Dermis microvascular lymphatic vessel endothelial cell (primary cell): Measurements from ENCODE around the gene ASF1B. TPM values are rescaled to one million over a fixed set of nuclear protein-coding genes. Genes with fewer than 3 reads are reported as not detected.
"Not testable (repeated sequence)": the region's sequence is repeated elsewhere in the genome, so short reads cannot be mapped to it uniquely, and the experiment has no call there.

Experiments
- DNase-seq, 2 donors: peaks; one replicate each; pipeline versions ENCODE4 v3.0.0 to v3.0.0-alpha.2; 2010; ENCODE audit warnings: low read depth in 2 of 2
- total RNA-seq: library from RNA; depleted of rRNA; stranded (reverse); fragments of >200 nt; gene quantifications from 2 replicates; pipeline ENCODE4 v1.2.1, GENCODE V29; 2014

Gene ASF1B
- total RNA-seq: 10.1 and 17.8 TPM in 2 replicates

- peak; percentile 100 for DNase-seq
Observed at GRCh38 chr19:14136509-14137281, at the start of gene ASF1B. ASF1B (minus strand) TSS chr19:14136589; CDS start chr19:14136456, 133 bp downstream.

- DNase-seq: not testable (repeated sequence)
Observed at GRCh38 chr19:14185691-14186090, 49.3 kb upstream of the ASF1B start.

GRCh38 chr19:14185158-14185557, 48.8 kb upstream of the ASF1B start:
- DNase-seq: no peak

- no peak for DNase-seq
Observed at GRCh38 chr19:14183741-14184350, 47.5 kb upstream of the ASF1B start.

GRCh38 chr19:14182476-14182875, 46.1 kb upstream of the ASF1B start:
- no peak for DNase-seq

GRCh38 chr19:14181906-14182305, 45.5 kb upstream of the ASF1B start:
- no peak for DNase-seq

- DNase-seq: not testable (repeated sequence)
Observed at GRCh38 chr19:14181199-14181598, 44.8 kb upstream of the ASF1B start.

GRCh38 chr19:14177496-14178074, 41.2 kb upstream of the ASF1B start:
- no peak for DNase-seq

- no peak for DNase-seq
Observed at GRCh38 chr19:14175351-14175792, 39.0 kb upstream of the ASF1B start.

- DNase-seq: no peak
Observed at GRCh38 chr19:14174883-14175282, 38.5 kb upstream of the ASF1B start.

- DNase-seq: no peak
Observed at GRCh38 chr19:14168993-14169392, 32.6 kb upstream of the ASF1B start.

GRCh38 chr19:14168259-14168972, 32.0 kb upstream of the ASF1B start:
- no peak for DNase-seq

GRCh38 chr19:14167576-14168138, 31.3 kb upstream of the ASF1B start:
- DNase-seq: no peak

GRCh38 chr19:14166999-14167575, 30.7 kb upstream of the ASF1B start:
- DNase-seq: no peak

GRCh38 chr19:14165990-14166830, 29.8 kb upstream of the ASF1B start:
- no peak for DNase-seq

GRCh38 chr19:14164724-14165493, 28.5 kb upstream of the ASF1B start:
- no peak for DNase-seq

- DNase-seq: no peak
Observed at GRCh38 chr19:14164082-14164481, 27.7 kb upstream of the ASF1B start.

GRCh38 chr19:14162871-14163297, 26.5 kb upstream of the ASF1B start:
- no peak for DNase-seq

- DNase-seq: no peak
Observed at GRCh38 chr19:14161305-14161704, 24.9 kb upstream of the ASF1B start.
